Stimulated activated CD8-positive, alpha-beta memory T cell treated with anti-CD3 and anti-CD28 coated beads, Interleukin-4, amount 100 ng/mL, for 24 hours (primary cell): ENCODE measurements around the gene LRRC72.
"Not testable (repeated sequence)": the region's sequence is repeated elsewhere in the genome, so short reads cannot be mapped to it uniquely, and the experiment has no call there.

ENCODE experiments used
- DNase-seq: peaks from one replicate; pipeline ENCODE4 v3.0.0-alpha.2; 2020; ENCODE audit warnings: low read depth

Gene LRRC72

GRCh38 chr7:16528520-16528919 lies 1.9 kb downstream of the LRRC72 start:
- DNase-seq: no peak

DNA sequence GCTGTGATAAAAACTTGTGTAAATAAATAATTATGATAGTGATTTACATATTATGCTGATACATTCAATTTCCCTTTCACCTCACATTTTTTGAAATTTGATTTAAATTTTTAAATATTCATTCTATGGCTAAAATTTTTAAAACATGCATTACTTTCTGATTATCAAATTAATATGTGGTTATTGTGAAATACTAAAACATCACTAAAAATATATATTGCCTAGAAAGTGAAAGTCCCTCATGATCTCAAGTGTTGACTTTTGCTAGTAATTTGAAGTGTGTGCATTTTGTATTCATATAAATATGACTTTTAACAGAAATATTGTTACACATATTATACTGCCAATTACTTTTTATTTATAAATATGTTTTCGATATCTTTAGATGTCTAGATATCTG lies 3.1 kb downstream of the LRRC72 start:
- no peak for DNase-seq

- no peak for DNase-seq
Measured at GRCh38 chr7:16531707-16532106, 5.1 kb downstream of the LRRC72 start.

- no peak for DNase-seq
Measured at GRCh38 chr7:16532272-16532671, 5.6 kb downstream of the LRRC72 start.

- DNase-seq: no peak
Measured at GRCh38 chr7:16535500-16535899, 8.9 kb downstream of the LRRC72 start.

DNA sequence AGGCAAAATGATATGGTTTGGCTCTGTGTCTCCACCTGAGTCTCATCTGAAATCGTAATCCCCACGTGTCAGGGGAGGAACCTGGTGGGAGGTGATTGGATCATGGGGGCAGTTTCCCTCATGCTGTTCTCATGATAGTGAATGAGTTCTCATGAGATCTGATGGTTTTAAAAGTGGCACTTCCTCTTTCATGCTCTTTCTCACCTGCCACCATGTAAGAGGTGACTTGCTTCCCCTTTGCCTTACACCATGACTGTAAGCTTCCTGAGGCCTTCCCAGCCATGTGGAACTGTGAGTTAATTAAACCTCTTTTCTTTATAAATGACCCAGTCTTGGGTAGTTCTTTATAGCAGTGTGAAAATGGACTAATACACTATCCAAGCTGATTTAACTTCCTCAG lies 13.9 kb downstream of the LRRC72 start:
- DNase-seq: not testable (repeated sequence)

DNA sequence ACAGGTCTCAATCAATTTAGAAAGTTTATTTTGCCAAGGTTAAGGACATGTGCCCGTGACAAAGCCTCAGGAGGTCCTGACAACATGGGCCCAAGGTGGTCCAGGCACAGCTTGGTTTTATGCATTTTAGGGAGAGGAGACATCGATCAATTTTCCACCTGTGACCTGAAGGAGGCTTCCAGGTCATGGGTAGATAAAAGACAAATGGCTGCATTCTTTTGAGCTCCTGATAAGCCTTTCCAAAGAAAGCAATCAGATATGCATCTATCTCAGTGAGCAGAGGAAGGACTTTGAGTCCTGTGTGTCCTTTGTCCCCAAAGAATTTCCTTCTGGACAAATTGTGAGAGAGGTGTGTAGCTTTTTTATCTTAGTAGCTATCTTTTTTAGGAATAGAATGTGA lies 15.8 kb downstream of the LRRC72 start:
- DNase-seq: no peak

DNA sequence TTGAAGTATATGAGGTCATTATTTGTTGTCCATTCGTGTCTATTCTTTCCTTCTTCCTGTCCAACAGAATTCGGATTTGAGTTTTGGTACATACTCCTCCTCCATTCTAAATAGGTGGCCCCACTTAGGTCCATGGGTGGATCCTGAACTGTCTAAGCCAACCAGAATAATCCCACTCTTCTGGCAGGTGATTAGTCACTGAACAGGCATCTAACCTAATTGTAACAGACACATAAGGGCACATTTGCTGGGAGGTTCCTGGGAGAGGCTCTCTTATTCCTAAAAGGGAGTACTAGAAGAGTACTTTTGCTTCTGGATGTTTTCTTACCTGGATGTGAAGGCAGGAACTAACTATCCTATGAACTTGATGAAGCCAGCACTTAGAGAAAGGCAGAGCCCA lies 16.8 kb downstream of the LRRC72 start:
- no peak for DNase-seq

DNA sequence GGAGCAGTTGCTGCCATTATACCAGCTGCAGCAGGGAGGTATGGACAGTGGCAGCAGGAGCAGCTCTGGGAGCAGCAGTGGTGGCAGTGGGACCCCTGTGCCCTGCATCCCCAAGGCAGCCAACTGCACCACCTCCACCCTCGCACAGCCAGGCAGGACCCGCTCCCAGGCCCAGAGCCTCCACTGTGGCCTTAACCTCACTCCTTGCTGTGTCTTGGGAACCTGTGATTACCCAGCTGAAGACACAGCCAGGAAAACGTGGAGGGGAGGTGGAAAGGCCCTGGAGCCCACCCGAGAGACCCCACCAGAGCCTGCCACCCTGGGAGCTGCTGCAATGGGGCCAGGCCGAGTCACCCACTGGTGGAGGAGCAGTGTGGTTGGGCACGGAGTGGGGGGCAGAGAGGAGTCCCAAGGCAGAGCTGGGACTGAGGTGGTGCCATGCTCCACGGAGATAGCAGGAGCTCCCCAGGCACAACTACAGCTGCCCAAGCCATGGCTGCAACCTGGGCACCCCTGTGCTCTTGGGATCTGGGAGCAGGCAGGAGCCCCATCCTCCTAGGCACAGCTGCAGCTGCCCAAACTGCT lies 20.4 kb downstream of the LRRC72 start:
- no peak for DNase-seq

GRCh38 chr7:16548428-16548827 lies 21.8 kb downstream of the LRRC72 start:
- DNase-seq: no peak

DNA sequence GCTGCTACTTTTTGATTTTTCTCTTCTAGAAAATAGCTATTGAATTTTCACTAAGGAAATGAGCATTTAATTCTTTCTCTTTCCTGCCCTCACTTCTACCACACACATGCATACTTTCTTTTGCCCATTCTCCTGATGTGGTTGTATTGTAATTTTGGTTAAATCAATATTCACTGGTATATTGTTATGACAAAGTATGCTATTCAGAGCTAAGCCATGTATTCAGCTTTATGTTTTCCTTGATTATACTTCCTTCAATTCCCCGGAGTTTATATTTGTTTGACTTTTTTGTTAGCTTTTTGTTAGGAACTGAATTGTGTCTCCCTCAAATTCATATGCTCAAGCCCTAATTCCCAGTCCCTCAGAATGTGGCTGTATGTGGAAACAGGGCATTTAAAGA lies 24.0 kb downstream of the LRRC72 start:
- DNase-seq: no peak

- DNase-seq: no peak
Measured at GRCh38 chr7:16554518-16555236, 28.1 kb downstream of the LRRC72 start.

GRCh38 chr7:16556359-16556758 lies 29.7 kb downstream of the LRRC72 start:
- no peak for DNase-seq

GRCh38 chr7:16558761-16559302 lies 32.2 kb downstream of the LRRC72 start:
- DNase-seq: no peak

GRCh38 chr7:16559497-16560179 lies 33.0 kb downstream of the LRRC72 start:
- DNase-seq: no peak

DNA sequence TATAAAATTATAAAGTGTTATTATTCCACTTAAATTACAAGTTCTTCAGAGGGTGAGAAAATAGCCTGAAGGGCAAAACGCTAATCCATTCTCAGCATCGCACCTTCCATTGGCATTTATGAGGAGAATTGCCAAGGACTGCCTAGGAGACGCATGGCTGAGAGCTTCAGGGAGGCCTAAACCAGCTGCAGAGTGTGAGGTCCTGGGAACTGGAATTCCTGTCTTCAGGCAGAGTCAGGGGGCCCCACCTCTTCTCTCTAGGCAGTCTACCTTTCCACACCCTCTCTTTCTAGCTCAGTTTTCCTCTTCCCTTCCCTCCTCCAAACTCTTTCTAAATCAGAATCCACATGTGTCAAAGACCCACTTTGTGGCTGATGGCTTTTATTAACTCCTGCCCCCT lies 35.3 kb downstream of the LRRC72 start:
- no peak for DNase-seq

DNA sequence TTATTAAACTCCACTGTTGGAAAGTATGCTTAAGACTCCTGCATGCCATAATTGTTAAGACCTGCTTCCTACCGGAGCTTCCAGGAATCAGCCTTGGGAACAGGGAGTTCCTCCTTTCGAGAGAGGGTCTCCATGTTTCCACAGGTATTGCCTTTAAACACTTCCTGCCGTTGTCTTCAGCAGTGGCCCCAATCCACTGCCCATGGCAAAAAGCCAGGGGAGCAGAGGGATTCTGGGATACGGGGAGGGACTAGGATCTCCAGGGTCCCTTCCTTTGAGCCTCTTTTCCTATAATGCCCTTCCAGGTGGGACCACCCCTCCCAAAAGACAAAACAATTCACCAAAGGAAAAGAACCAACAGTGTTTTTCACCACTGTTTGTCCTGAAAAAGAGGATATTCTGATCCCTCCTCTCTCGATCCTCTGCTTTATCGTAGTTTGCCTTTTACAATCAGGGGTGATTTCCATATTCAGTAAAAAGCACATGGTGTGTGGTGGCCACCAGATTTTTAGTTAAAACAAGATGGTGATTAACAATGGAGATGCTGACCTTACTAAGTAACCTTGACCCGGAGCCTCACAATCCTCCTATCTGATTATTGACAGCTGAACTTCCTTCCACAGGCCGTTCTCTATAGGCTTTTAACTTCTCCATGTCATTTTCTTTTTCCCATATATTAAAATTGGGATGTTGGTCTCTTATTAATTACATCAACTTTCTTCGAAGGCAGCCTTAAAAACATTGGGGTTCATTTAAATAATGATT lies 36.0 kb downstream of the LRRC72 start:
- no peak for DNase-seq

GRCh38 chr7:16563281-16564022 lies 36.8 kb downstream of the LRRC72 start:
- no peak for DNase-seq

GRCh38 chr7:16564023-16564380 lies 37.4 kb downstream of the LRRC72 start:
- DNase-seq: no peak

DNA sequence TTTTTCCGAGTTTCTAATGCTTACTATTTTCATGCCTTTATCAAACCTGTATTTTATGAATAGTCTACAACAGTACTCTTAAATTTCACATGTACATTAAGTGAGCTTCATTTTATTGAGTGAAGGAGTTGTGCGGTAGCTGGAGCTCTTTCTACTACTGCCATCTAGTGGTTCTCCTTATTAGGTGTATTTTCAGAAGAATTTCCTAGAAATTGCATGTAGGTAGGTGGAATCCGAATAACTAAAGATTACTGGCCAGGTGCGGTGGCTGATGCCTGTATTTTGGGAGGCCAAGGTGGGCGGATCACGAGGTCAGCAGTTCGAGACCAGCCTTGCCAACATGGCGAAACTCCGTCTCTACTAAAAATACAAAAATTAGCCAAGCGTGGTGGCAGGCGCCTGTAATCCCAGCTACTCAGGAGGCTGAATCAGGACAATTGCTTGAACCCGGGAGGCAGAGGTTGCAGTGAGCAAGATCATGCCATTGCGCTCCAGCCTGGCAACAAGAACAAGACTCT lies 38.3 kb downstream of the LRRC72 start:
- no peak for DNase-seq

- DNase-seq: no peak
Measured at GRCh38 chr7:16571941-16572340, 45.3 kb downstream of the LRRC72 start.

- no peak for DNase-seq
Measured at GRCh38 chr7:16579216-16579615, 52.6 kb downstream of the LRRC72 start.
